HG03045 (cell line): ENCODE data around the gene UFD1.
"Not testable (repeated sequence)": the region's sequence is repeated elsewhere in the genome, so short reads cannot be mapped to it uniquely, and the experiment has no call there.

ENCODE experiments used
- ATAC-seq: cut with Tn5 transposase; IDR thresholded peaks from one replicate; pipeline ENCODE4 v1.9.1; 2021; ENCODE audit warnings: mild to moderate bottlenecking, moderate library complexity; ENCODE audit not compliant: unreplicated experiment

The UFD1 gene

GRCh38 chr22:19451570-19451969 lies 27.4 kb downstream of the UFD1 start:
- ATAC-seq = no peak

GRCh38 chr22:19450363-19451175 lies 28.4 kb downstream of the UFD1 start:
- no peak for ATAC-seq

- ATAC-seq = no peak
Observed at GRCh38 chr22:19449422-19449767, 29.6 kb downstream of the UFD1 start.

- ATAC-seq = no peak
Observed at GRCh38 chr22:19448739-19449421, 30.1 kb downstream of the UFD1 start.

GRCh38 chr22:19448076-19448607 lies 30.9 kb downstream of the UFD1 start:
- ATAC-seq = no peak

GRCh38 chr22:19447330-19448075 lies 31.5 kb downstream of the UFD1 start, which contains the start of gene C22orf39:
C22orf39 (minus strand) TSS chr22:19447711; CDS start chr22:19447688, 23 bp downstream.
- peak; percentile 75 for ATAC-seq

- no peak for ATAC-seq
Observed at GRCh38 chr22:19446603-19447329, 32.2 kb downstream of the UFD1 start.

GRCh38 chr22:19445279-19445982 lies 33.6 kb downstream of the UFD1 start:
- not testable (repeated sequence) for ATAC-seq

- ATAC-seq = no peak
Observed at GRCh38 chr22:19443544-19444211, 35.3 kb downstream of the UFD1 start.

GRCh38 chr22:19442166-19442565 lies 36.8 kb downstream of the UFD1 start:
- no peak for ATAC-seq

GRCh38 chr22:19440411-19441195 lies 38.4 kb downstream of the UFD1 start:
- no peak for ATAC-seq

- no peak for ATAC-seq
Observed at GRCh38 chr22:19438298-19438697, 40.7 kb downstream of the UFD1 start.

- ATAC-seq = not testable (repeated sequence)
Observed at GRCh38 chr22:19436444-19437161, 42.4 kb downstream of the UFD1 start.

- no peak for ATAC-seq
Observed at GRCh38 chr22:19434829-19435580, 44.0 kb downstream of the UFD1 start.

GRCh38 chr22:19434401-19434800 lies 44.6 kb downstream of the UFD1 start:
- no peak for ATAC-seq

GRCh38 chr22:19432133-19432851 lies 46.7 kb downstream of the UFD1 start, which contains the start of gene MRPL40:
MRPL40 (plus strand) TSS chr22:19432545; CDS start chr22:19432555, 10 bp downstream.
- peak; percentile 73 for ATAC-seq
